Stimulated activated CD8-positive, alpha-beta memory T cell treated with anti-CD3 and anti-CD28 coated beads, Interleukin-12 subunit alpha, Interleukin-12 subunit beta, amount 100 ng/mL, for 24 hours (primary cell): ENCODE measurements around the gene TRPM3.

Source experiments
- DNase-seq: peaks from one replicate; pipeline ENCODE4 v3.0.0-alpha.2; 2020; ENCODE audit errors: extremely low read depth

Gene TRPM3

DNA sequence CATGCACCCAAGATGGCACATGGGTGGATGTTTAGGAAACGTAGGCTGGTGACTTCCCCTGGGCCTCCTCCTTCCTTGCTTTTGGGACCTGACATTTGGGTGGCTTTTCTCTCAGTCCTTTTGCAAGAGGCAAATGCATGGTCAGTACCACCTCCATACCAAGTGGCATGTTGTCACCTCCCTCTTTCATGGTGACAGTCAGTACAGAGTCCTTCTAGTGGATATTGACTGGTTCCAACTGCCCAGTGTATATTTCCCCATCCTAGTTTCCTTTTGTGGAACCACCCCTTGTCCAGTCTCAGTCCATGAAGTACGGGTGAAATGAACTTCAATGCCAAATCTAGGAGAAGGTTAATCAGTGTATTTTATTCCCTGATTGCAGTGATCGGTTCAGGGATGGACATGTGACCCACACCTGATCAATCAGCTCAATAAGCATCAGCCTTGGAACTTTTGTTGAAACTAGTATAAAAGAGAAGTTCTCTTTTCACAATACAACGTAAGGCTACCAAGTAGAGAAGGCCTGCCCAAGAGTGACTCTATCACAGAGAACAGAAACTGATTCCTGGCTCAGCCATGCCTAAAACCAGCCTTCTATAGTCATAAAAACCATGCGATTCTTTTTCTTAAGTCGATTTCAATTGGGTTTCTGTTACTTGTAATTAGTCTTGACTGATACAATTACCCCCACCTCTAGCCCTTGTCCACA, 563.6 kb downstream of the TRPM3 start:
- no peak for DNase-seq

DNA sequence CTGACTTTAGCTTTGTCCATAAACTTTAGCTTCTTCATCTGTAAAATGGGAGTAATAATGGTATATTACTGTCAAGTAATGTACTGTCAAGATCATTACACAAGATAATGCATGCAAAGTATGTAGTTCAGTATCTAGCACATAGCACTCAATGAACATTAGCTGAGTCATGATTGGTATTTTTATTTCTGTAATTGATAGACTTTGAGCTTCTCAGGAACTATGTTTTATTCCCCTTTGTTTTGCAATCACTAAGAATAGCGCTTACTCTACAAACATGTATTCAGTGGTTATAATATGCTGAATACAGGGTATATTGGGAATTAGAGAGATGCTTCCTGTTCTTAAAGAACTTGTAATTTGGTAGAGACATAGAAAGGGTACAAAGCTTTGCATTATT, 564.6 kb downstream of the TRPM3 start:
- no peak for DNase-seq

DNA sequence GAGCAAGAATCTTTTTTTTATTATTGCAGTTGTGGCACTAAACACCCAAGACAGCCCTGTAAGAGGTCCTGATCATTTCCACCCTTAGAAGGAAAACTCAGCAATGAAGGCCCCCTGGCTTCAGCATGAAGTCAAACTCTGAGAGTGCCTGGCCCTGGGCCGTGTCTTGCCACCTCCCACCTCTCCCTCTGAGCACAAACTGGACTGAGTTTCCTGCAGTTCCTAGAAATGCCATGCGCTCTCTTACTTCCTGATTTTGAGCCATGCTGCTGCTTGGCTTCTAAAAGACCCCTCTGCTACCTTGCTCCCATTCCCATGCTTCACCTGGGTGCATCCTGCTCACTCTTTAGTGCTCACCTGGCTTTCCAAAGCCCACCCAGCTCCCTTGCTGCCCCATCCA, 566.5 kb downstream of the TRPM3 start:
- DNase-seq, result no peak

DNA sequence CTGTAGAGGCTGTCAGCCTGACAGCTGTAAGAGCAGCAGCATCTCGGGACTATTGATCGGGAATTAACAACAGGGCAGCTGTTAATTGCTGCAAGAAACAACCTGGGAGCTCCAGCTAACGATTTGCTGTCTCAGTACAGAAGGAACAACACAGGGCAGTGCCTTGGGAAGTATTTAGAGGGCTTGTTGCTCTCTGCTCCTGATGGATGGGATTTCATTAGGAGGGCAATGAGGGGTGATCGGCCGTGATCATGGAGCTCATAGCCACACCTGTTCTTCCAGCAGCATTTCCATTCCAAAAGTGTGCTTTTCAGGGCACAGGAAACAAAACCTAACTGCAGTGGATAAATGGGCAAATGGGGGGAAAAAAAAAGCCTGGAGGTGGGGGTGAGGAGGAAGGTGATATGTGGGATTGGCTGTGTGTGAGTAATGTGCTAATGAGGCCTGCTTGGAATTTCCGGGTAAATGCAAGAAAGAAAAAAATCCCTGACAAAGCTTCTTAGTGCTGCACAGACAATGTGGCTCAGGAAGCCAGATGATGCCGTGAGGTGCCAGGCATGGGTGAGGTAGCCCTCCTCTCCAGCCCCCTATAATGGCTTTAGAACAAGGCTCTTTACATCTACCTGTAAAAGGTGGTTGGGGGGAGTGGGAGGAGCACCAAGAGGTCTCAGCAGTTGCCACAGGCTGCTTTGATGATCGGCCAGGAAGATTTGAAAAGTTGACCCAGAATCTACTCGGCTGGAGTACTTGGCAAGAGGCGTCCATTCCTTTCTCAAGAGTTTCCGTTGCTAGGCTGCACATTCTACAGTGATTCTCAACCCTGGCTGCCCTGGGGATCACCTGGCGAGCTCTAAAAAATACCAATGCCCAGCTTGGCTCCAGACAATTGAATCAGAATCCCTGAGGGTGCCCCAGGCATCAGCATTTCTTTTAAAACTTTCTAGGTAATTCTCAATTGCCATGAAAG, 567.4 kb downstream of the TRPM3 start:
- no peak for DNase-seq

DNA sequence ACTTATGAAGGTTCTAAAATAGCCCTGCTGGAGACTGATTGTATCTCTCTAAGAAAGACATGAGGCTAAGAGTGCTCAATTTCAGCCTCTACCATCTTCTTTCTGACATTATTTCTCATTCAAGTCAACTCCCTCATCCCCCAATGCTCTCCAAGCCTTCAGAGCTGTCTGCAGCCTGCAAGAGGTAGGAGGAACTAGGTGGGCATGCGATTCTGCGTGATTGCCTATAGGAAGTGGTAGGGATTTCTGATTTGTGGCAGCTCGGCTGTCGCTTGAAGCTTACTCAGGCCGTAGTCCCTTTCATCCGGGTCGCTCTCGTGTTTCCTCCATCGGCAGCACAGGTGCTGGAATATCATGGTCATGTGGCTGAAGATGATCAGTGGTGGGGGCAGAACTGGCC, 568.9 kb downstream of the TRPM3 start:
- no peak for DNase-seq

DNA sequence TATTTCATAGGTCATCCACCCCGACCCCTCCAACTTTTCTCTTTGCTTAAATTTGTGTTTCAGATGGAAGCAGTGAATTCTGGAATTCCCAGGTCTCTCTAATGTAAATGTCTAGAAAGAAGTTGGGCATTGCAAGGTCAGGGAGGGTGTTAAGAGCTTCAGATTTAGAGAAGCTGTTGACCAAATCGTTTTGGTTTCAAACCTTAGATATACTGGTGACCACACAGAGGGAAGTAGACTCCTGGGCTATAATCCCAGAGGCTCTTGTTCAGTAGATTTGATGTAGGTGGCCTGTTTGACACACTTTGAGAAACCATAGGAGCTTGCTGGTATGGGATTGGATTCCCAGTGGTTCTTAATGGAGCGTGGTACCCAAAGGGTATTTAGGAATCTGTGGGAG, 569.6 kb downstream of the TRPM3 start:
- DNase-seq, result no peak

DNA sequence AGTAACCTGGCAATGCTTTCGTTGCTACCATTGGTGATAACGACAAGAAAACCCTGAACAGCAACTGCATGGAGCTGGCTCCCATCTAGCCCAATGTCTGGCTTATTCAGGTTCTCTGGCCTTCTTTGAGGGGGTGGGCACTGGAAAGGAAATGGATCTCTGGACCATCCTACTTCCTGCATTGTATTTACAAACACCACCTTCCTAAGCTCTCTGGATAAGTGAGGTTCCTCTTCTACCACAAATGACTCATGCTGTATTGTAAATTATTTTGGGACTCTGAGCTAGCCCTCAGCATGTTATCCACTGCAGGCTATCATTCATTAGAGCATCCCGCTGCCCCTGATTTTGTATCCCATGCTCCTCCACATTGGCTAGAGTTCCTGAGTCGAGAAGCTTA, 570.0 kb downstream of the TRPM3 start:
- DNase-seq, result no peak

DNA sequence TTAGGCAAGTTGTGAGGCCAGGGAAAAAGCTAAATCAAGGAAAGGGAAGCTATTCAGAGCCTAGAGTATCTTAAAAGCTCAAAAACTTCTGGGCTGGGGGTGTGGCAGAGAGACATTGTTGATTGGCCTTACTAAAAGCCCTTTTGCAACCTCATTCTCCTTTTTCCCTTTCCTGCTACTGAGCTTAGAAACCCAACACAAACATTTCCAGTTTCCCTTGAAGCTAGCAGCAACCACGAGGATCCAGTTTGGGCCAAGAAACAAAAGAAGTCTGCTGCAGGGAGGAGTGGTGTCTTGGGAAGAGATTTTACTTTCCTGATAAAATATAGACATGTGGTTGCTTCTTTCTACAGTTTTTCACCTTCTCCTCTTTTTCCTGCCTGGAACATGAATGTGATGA, 571.5 kb downstream of the TRPM3 start:
- no peak for DNase-seq

DNA sequence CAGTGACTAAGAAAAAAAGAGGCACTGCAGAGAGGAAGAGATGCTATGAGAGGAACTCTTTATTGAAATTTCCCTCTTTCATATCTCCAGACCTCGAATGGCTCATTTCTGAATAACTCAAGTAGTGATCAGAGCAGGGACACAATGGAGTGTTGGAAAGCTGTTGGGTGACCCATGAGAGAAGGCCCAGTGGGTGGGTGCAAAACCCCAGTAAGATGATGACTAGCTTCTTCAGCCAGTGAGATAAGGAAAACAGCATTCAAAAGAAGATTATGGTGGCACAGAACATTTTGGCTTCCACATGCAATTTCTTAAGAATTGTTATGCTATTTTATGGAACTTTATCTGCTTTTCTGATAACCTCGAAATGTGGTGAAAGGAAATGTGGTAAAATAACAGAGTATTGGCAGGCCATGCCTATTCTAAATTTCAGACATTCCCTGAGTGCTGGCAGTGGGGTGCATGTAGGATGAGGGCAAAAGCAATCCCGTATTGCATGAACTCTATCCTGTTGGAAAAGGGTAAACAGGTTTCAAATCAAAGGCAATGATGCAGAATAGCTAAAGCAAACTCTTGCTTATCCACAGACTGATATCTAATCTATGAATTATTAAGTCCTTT, 579.0 kb downstream of the TRPM3 start:
- no peak for DNase-seq

DNA sequence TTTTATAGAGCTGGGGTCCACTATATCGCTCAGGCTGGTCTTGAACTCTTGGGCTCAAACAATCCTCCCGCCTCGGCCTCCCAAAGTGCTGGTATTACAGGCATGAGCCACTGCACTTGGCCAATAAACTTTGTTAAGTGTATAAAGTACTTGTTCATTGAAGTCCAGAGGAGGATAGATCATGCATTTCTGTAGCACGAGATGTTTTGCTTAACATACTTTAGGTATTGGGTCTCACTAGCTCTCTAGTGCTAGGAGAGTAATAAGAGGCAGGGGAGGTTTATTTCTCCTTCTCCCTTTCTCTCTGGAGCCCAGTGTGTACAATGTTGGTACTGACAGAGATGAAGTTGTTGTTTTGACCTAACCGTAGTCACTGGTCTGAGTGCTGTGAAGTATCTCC, 581.4 kb downstream of the TRPM3 start:
- DNase-seq, result no peak

DNA sequence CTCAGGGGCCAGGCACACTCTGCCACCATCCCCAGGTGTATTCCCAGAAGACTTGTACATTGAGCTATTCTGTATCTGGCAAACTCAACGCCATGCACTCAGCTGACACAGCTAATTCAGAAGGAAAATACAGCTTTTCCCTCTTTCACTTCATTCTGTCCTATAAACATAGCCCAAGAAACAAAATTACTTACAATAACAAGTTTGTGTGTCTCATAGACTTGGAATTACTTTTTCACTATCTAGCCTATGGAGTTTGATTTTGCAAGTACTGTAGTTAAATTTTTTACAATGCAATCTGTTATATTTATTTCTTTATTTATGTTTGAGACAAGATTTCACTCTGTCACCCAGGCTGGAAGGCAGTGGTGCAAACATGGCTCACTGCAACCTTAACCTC, 581.9 kb downstream of the TRPM3 start:
- no peak for DNase-seq

DNA sequence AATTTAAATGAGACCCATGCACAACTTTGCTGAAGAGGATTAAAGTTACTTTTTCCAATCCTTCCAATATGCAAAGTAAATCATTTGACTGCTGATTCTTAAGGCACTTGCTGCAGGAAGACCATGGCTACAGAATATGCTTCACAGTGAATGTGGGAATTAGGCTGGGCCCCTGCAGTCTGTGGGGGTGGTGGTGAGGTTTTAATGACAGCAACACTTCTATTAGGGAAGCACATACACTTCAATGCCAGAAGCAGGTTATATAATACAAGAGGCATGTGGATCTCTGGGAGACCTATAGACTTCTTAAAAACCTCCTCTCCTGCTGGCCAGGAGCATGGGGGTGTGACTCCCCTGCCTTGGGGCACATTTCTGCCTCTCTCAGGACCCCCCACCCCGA, 582.4 kb downstream of the TRPM3 start:
- DNase-seq, result no peak

DNA sequence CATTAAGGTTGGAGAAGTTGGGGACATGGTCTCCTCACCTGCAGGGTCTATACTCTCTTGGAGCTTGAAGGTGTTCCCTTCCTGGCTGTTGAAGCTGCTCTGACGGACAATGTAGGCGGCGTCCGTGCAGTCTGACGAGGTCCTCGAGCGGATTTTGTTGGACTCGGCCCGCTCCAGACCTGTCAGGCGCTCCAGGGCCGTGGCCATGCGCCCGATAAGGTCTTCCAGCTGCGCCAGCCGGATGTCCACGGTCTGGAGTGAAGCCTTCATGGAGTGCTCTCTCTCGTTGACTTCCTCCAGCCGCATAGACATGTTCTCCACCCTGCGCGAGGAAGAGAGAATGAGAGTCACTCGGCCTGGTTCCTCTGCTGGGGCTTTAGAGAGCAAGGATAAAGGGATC, 584.3 kb downstream of the TRPM3 start:
- DNase-seq, result no peak

DNA sequence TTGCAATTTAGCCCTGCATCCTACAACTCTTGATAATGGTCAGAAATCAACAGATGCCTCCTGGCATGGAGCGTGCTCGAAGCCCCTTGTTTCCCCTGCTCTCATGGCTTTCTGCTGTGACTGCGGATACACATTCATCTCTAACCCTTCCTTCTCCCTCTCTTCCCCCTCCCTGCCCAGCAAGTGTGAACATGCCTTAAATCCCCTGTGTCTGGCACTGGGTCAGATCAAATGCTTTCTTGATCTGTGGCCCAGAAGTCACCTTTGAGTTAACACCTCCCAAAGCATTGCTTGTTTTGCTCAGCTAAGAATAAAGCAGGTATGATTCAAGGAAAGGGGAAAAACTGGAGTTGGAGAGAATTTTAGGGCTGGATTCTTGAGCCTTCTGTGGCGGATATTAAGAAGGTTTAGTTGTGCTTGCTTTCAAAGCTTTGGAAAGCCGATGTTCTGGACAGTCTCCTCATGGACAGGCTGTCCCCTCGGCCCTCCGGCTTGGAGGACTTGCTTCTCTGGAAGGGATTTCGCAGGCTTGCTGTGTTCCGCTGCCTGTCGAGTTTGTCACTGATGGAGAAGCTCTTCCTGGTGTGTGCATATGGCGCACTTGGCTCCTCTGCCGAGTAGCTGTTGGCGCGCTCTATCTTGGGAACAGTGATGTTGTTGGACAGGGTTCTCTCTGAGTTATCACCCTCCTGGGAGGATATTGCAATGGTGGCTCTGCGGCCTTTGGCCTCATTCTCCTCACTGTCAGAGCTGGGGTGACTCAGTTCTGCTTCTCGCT, 585.7 kb downstream of the TRPM3 start:
- DNase-seq, result no peak

DNA sequence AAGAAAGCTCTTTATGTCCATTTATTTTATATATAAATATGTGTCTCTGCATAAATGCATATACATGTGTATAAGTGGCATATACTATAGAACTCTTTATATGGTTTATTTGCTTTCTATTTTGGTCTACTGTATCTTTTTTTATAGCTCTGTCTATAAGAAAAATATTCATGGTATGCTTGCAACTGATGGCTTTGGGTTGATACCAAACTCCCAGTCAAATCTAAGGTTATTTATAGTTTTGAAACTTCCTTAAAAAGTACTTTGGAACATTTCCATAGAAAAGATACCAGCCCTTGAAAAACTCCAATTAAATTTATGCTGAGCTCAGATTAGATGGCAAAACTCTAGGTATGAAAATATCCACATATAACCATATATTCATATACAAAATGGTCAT, 587.0 kb downstream of the TRPM3 start:
- no peak for DNase-seq

DNA sequence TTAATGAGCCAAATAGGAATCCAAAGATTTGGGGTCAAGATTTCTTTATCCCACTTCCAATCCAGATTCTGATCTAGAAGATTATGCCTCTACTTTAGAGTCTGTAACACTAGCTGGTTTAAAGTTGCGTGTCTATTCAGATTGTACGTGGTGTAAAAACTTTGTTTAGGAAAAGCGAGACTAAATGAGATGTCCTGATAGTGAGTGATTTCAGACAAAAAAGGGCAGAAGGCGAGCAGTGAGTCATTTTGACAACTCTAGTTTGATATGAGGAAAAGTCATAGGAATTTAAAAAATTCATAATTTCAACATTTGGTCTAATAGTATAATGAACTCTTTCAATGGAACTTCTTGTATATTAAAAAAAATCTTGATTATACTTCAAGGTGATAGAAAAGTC, 587.4 kb downstream of the TRPM3 start:
- no peak for DNase-seq

DNA sequence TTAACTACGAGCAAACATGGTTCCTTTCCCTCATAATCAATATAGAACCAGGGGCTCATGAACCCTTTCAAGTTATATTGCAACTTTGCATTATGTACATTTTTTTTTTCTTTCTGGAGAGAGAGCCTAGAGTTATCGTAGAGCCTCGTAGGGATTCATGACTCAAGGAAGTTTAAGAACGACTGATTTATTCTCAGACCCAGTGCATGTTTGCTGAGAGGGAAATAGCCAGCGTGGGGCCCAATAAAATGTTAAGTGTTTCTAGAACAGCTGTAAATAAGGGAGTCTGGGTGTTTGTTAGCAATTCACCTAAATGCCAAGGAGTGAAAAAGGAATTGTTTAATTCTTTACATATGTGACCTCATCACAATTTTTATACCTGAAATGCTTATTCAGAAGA, 587.9 kb downstream of the TRPM3 start:
- no peak for DNase-seq

DNA sequence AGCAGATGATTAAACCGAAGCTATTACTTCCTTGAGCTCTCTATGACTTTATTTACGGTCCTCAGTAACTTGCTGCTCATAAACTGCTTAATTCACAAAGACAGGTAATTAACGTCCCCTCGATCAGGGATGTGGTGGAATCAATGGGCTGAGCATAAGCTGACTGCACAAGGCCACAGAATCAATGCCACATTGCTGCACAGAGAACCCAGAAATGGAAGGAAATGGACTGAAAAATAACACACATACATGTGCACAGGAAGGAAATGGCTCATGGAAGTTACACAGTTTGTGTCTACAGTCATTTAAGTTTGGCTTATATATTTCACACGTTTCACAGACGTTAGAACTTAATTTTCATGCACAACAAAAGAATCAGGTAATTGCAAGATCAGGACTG, 588.7 kb downstream of the TRPM3 start:
- no peak for DNase-seq

DNA sequence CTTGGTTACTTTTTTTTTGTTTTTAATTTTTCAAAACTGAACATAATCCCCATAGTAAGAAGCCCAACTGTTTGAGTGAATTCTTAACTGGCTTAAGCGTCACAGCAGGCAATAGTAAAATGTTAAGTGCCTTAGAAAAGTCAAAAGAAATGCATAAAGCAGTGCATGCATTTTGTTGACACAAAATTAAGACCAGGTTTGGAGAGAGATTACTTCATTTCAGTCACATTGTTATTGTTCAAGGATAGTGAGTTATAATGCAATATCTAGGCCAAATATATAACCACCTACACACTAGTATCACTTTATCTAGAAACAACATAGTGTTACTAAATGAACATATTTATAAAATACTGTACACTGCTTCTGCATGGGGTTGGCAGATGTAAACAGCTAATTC, 590.1 kb downstream of the TRPM3 start:
- no peak for DNase-seq

DNA sequence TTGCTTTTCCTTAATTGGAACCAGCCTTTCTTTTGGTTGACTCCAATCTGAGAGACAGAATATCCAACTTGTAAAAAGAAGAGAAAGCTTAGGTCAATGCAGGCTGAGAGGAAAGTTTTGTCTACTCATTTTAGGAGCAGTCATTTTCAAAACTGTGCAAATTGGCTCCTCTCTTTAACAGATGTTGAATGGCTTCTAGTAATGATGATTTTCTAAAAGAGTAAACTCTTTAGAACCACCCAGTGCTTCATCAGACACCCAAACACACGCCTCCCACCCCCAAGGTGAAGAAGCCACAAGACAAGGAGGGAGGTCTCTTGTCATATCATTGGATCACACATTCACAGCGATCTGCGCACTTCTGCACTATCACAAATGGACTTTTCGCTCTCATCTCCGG, 590.7 kb downstream of the TRPM3 start:
- no peak for DNase-seq

DNA sequence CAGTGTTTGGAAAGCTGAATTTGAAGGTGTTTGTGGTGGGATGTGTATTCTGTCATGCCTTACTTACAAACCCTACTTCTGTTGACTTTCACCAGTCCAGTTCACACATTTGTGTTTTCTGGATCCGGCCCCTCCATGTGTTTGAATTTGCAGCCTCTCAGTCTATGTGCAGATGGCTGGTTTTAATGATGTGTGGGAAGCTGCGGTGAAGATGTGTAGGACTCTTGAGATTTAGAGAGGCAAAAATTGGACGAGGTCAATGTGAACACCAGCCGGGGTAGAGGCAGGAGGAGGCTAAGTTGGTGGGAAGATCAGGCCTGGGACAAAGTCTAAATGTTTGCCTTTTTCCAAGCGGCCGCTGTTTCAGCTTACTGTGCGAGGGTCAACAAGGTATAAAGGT, 591.6 kb downstream of the TRPM3 start:
- DNase-seq, result no peak

DNA sequence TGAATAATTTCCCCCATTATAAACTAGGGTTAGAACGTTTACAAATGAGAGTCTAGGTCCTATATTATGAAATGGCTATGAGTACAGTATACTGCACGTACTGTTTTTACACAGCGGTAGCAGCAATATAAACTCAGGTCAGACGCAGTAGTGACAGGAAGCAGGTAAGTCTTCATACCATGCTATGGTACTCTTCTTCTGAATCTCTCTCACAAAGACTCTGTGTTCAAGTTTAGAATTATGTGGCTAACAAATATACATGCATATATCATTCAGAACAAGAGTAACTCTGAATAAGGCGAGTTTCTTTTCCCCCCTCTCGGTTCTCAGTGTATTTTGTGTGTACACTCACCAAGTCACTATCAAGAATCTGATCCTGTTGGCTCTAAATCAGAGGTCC, 592.0 kb downstream of the TRPM3 start:
- DNase-seq, result no peak
